Measurements from ENCODE around the gene NELFA.
"Not testable (repeated sequence)": the region's sequence is repeated elsewhere in the genome, so short reads cannot be mapped to it uniquely, and the experiment has no call there.

The NELFA gene

GRCh38 chr4:1993718-1994516 lies 14.9 kb downstream of the NELFA start:
- not testable (repeated sequence) for DNase-seq

- DNase-seq: no peak
Observed at GRCh38 chr4:1993169-1993516, 15.6 kb downstream of the NELFA start.

- no peak for DNase-seq
Observed at GRCh38 chr4:1992468-1993168, 16.2 kb downstream of the NELFA start.

- DNase-seq: no peak
Observed at GRCh38 chr4:1991596-1992434, 17.0 kb downstream of the NELFA start.

- DNase-seq: no peak
Observed at GRCh38 chr4:1991087-1991486, 17.7 kb downstream of the NELFA start.

- no peak for DNase-seq
Observed at GRCh38 chr4:1990676-1991075, 18.1 kb downstream of the NELFA start.

- DNase-seq: no peak
Observed at GRCh38 chr4:1990348-1990645, 18.5 kb downstream of the NELFA start.

- no peak for DNase-seq
Observed at GRCh38 chr4:1989533-1990347, 19.0 kb downstream of the NELFA start.

GRCh38 chr4:1988327-1988724 lies 20.4 kb downstream of the NELFA start:
- no peak for DNase-seq

- DNase-seq: no peak
Observed at GRCh38 chr4:1987721-1988326, 20.9 kb downstream of the NELFA start.

- no peak for DNase-seq
Observed at GRCh38 chr4:1987296-1987695, 21.5 kb downstream of the NELFA start.

GRCh38 chr4:1986578-1987210 lies 22.1 kb downstream of the NELFA start:
- no peak for DNase-seq

- DNase-seq: no peak
Observed at GRCh38 chr4:1985780-1986577, 22.8 kb downstream of the NELFA start.

GRCh38 chr4:1985294-1985693 lies 23.5 kb downstream of the NELFA start:
- no peak for DNase-seq

- DNase-seq: no peak
Observed at GRCh38 chr4:1984406-1985191, 24.2 kb downstream of the NELFA start.

GRCh38 chr4:1983846-1984405 lies 24.8 kb downstream of the NELFA start:
- DNase-seq: no peak

- no peak for DNase-seq
Observed at GRCh38 chr4:1983053-1983845, 25.5 kb downstream of the NELFA start.

GRCh38 chr4:1982124-1983052 lies 26.4 kb downstream of the NELFA start:
- DNase-seq: no peak

Measured in NCI-H1694 treated with DMSO at 0.1 percent for 48 hours (cell line).